ENCODE data around the gene PRKD2.
A peak's percentile ranks its signal among the peaks of the same experiment; 100 is the strongest.
"Not testable (repeated sequence)": the region's sequence is repeated elsewhere in the genome, so short reads cannot be mapped to it uniquely, and the experiment has no call there.

PRKD2 gene

GRCh38 chr19:46723023-46723461 lies 6.1 kb upstream of the PRKD2 start:
- DNase-seq, result no peak

GRCh38 chr19:46722421-46723022 lies 5.6 kb upstream of the PRKD2 start:
- DNase-seq, result no peak

- DNase-seq, result no peak
These were observed 5.1 kb upstream of the PRKD2 start for GRCh38 chr19:46722004-46722380.

GRCh38 chr19:46721269-46722003 lies 4.5 kb upstream of the PRKD2 start:
- no peak for DNase-seq

GRCh38 chr19:46720503-46721239 lies 3.8 kb upstream of the PRKD2 start:
- DNase-seq, result no peak

- no peak for DNase-seq
These were observed 3.0 kb upstream of the PRKD2 start for GRCh38 chr19:46719629-46720502.

GRCh38 chr19:46718934-46719622 lies 2.2 kb upstream of the PRKD2 start:
- DNase-seq, result peak in 1 of 2 donors; percentile 54

- DNase-seq, result peak; percentile 64 to 72
These were observed 1.4 kb upstream of the PRKD2 start for GRCh38 chr19:46718157-46718933.

GRCh38 chr19:46717716-46718143 lies 816 bp upstream of the PRKD2 start:
- DNase-seq, result no peak

- no peak for DNase-seq
These were observed 261 bp downstream of the PRKD2 start for GRCh38 chr19:46716672-46717033.

- no peak for DNase-seq
These were observed 791 bp downstream of the PRKD2 start for GRCh38 chr19:46715975-46716671.

- DNase-seq, result no peak
These were observed 1.3 kb downstream of the PRKD2 start for GRCh38 chr19:46715620-46715974.

GRCh38 chr19:46714444-46715106 lies 2.3 kb downstream of the PRKD2 start:
- DNase-seq, result peak in 1 of 2 donors; percentile 71

- DNase-seq, result peak; percentile 72 to 83
These were observed 3.0 kb downstream of the PRKD2 start for GRCh38 chr19:46713781-46714443.

GRCh38 chr19:46712768-46713338 lies 4.1 kb downstream of the PRKD2 start:
- DNase-seq, result not testable (repeated sequence)

- no peak for DNase-seq
These were observed 6.2 kb downstream of the PRKD2 start for GRCh38 chr19:46710687-46711086.

GRCh38 chr19:46704379-46705076 lies 12.4 kb downstream of the PRKD2 start:
- DNase-seq, result peak; percentile 77 to 85

- no peak for DNase-seq
These were observed 16.2 kb downstream of the PRKD2 start for GRCh38 chr19:46700704-46701103.

Measured in CD4-positive, alpha-beta T cell treated with Interleukin-1 beta for 1 hour (primary cell).